ENCODE data around the gene SGCB. TPM values are rescaled to one million over a fixed set of nuclear protein-coding genes. Genes with fewer than 3 reads are reported as not detected.

Gene SGCB
- total RNA-seq, 4 donors from 2014 or later, result 5.6 to 9.0 (median 6.8) TPM

- TF ChIP-seq POLR2A (IDR thresholded peaks at IDR 0.05), result no peak
- TF ChIP-seq, protein P1, sequence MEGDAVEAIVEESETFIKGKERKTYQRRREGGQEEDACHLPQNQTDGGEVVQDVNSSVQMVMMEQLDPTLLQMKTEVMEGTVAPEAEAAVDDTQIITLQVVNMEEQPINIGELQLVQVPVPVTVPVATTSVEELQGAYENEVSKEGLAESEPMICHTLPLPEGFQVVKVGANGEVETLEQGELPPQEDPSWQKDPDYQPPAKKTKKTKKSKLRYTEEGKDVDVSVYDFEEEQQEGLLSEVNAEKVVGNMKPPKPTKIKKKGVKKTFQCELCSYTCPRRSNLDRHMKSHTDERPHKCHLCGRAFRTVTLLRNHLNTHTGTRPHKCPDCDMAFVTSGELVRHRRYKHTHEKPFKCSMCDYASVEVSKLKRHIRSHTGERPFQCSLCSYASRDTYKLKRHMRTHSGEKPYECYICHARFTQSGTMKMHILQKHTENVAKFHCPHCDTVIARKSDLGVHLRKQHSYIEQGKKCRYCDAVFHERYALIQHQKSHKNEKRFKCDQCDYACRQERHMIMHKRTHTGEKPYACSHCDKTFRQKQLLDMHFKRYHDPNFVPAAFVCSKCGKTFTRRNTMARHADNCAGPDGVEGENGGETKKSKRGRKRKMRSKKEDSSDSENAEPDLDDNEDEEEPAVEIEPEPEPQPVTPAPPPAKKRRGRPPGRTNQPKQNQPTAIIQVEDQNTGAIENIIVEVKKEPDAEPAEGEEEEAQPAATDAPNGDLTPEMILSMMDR (IDR thresholded peaks at IDR 0.05), result no peak
- intact Hi-C loops (cut with DNase I; ENCODE audit: low total_unique reads), result no loop called here
- WGBS, 2 donors, result 49 to 50% methylated on average over 7 of the region's 7 CpGs
- H3K4me3 ChIP-seq (ENCODE audit: low read depth, poor library complexity, severe bottlenecking), result no peak overlapping the region
- DNase-seq (ENCODE audit: low spot score in 2 of 2), result no peak
Observed at GRCh38 chr4:52036886-52037530, 1.1 kb downstream of the SGCB start.

DNA sequence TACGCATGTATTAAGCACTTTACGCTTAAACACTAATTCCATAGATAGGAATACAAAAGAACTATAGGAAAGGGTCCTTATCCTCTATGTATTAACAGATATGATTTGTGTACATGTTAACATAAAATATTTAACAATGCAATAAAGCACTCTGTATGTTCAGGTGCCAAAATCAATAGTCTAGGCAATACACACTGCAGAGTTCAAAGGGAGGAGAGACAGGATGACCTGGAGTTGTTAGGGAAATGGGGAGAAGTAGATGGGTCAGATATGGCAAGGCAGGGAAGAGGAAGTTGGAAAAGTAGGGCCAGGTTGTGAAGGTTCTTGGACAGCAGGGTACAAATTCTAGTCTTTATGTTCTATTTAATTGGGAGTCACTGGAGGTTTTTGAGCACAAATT lies 2.9 kb downstream of the SGCB start:
- H3K4me3 ChIP-seq (ENCODE audit: low read depth, poor library complexity, severe bottlenecking), result no peak overlapping the region
- 95% methylated on average over 2 of the region's 2 CpGs for WGBS, 2 donors
- DNase-seq (ENCODE audit: low spot score in 2 of 2), result no peak
- TF ChIP-seq, protein P1 (IDR thresholded peaks at IDR 0.05), result no peak
- no peak for TF ChIP-seq POLR2A (IDR thresholded peaks at IDR 0.05)
- intact Hi-C loops (cut with DNase I; ENCODE audit: low total_unique reads), result no loop called here

GRCh38 chr4:52032005-52032404 lies 6.1 kb downstream of the SGCB start:
- TF ChIP-seq, protein P1 (IDR thresholded peaks at IDR 0.05), result no peak
- TF ChIP-seq POLR2A (IDR thresholded peaks at IDR 0.05), result no peak
- intact Hi-C loops (cut with DNase I; ENCODE audit: low total_unique reads), result no loop called here
- 92 to 100% methylated on average over 1 of the region's 1 CpG for WGBS, 2 donors
- H3K4me3 ChIP-seq (ENCODE audit: low read depth, poor library complexity, severe bottlenecking), result no peak overlapping the region
- no peak for DNase-seq (ENCODE audit: low spot score in 2 of 2)

DNA sequence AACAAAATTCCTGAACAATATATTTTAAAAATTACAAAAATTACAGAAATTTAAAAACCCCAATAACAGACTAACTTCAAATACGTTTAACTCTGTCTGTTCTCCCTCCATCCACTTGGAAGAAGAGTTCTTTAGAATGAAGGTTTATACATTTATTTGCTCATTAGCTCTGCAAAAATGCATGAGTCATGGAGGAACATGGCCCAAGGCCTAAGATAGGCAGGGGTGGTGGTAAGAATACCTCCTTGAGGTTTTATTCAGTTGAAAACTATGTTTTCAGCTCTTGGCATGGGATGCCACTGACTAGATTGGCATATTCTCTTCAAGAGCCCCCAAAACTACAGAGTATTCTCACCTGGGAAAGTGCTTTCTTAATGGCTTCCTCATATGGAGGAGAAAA lies 9.1 kb downstream of the SGCB start:
- no peak for TF ChIP-seq POLR2A (IDR thresholded peaks at IDR 0.05)
- TF ChIP-seq, protein P1 (IDR thresholded peaks at IDR 0.05), result no peak
- no peak for DNase-seq (ENCODE audit: low spot score in 2 of 2)
- intact Hi-C loops (cut with DNase I; ENCODE audit: low total_unique reads), result no loop called here
- 70 to 75% methylated on average over 1 of the region's 1 CpG for WGBS, 2 donors
- H3K4me3 ChIP-seq (ENCODE audit: low read depth, poor library complexity, severe bottlenecking), result no peak overlapping the region

DNA sequence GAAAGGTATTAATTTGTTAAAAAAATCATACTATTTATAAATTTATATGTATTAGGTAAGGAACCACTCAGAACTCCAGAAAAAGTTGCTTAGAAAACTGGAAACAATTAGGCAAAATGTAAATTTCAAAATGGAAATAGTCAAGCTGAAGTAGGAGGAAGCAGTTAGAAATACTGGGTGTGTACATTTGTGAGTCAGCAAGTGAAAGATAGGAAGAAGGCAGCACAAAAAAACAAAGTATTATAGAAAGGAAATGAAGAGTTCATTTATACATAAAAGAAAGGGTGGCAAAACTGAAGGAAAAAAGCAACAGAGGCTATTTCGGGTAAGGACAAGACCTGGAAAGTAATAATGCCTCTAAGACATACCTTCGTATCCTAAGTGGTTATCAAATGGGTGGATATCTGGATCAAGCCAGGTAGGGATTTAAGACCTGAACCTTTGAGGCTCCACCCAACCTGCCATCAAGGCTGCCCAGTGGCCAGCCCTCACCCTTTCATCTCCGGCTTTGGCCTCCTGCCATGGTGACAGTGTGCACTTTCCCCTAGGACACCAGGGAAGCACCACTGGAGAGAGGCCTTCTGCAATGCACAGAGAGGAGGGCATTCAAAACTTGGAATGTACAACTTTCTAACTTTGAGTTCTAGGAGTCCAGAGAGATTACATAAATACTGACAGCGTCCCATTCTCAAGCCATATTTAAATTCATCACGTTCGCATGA lies 18.0 kb downstream of the SGCB start, which contains the start of gene LRRC66:
Gene LRRC66 (minus strand): TSS at position 428 of the 722 bp plus-strand sequence. CDS start 2,750 bp downstream, outside the sequence.
- no peak for DNase-seq (ENCODE audit: low spot score in 2 of 2)
- TF ChIP-seq, protein P1 (IDR thresholded peaks at IDR 0.05), result no peak
- no peak for TF ChIP-seq POLR2A (IDR thresholded peaks at IDR 0.05)
- 80 to 81% methylated on average over 6 of the region's 6 CpGs for WGBS, 2 donors
- H3K4me3 ChIP-seq (ENCODE audit: low read depth, poor library complexity, severe bottlenecking), result no peak within 1 kb of the TSS
- intact Hi-C loops (cut with DNase I; ENCODE audit: low total_unique reads), result no loop called here
